B cell (primary cell): ENCODE data around the gene CRISPLD2. TPM values are rescaled to one million over a fixed set of nuclear protein-coding genes. Genes with fewer than 3 reads are reported as not detected.

Experiments used
- ATAC-seq: fragments of 200-7000 bp; cut with Tn5 transposase; one replicate; pipeline ENCODE4 v1.10.0; 2021; ENCODE audit warnings: low read depth, mild to moderate bottlenecking, moderate number of reproducible peaks, moderate library complexity
- CTCF ChIA-PET: fragments of 350-600 bp; sonication (Branson Sonifier 250); formaldehyde crosslinking; loops from one replicate; lab custom pipeline; 2021; ENCODE audit warnings: antibody characterized with exemption, inconsistent platforms; lab: Charles Lee
- POLR2A ChIA-PET: fragments of 350-600 bp; sonication (Branson Sonifier 250); formaldehyde crosslinking; loops from one replicate; lab custom pipeline; 2021; ENCODE audit warnings: antibody characterized with exemption; lab: Charles Lee
- DNase-seq: peaks from one replicate; pipeline ENCODE4 v3.0.0; 2013
- H2AFZ ChIP-seq: 2 replicates; pipeline ENCODE4 v1.6.1; 2012; ENCODE audit warnings: mild to moderate bottlenecking, low read depth, low read length; ENCODE audit not compliant: insufficient read depth, poor library complexity, severe bottlenecking
- H3K27ac ChIP-seq, 2 donors: 1 replicate in 1 of 2; 2 replicates in 1 of 2; pipeline ENCODE4 v1.5.1; 2012 to 2013; ENCODE audit warnings: low read length in 2 of 2, mild to moderate bottlenecking in 2 of 2, moderate library complexity in 1 of 2
- H3K27me3 ChIP-seq, 4 experiments: fragments of 200-600 bp in 1 of 4; sonication (generic) in 1 of 4; replicated peaks in 1 of 4; 1 replicate in 2 of 4; 2 replicates in 2 of 4; pipeline versions ENCODE4 v1.6.1 to v1.7.0; 2013 to 2016; ENCODE audit warnings: low read length in 3 of 4, mild to moderate bottlenecking in 2 of 4, mixed read lengths in 1 of 4, moderate library complexity in 1 of 4; ENCODE audit not compliant: insufficient read depth in 4 of 4, control insufficient read depth in 3 of 4; ENCODE audit errors: control extremely low read depth in 1 of 4
- H3K36me3 ChIP-seq, 2 experiments: replicated peaks in 1 of 2; 1 replicate in 1 of 2; 2 replicates in 1 of 2; pipeline versions ENCODE4 v1.6.1 to v1.7.1; 2013; ENCODE audit warnings: low read length in 1 of 2; ENCODE audit not compliant: insufficient read depth in 2 of 2, control insufficient read depth in 1 of 2; ENCODE audit errors: control extremely low read depth in 1 of 2, extremely low read depth in 1 of 2
- H3K4me1 ChIP-seq, 2 donors: fragments of 200-600 bp in 1 of 2; sonication (generic) in 1 of 2; 1 replicate in 1 of 2; 2 replicates in 1 of 2; pipeline versions ENCODE4 v1.5.1 to v1.6.1; 2013 to 2017; ENCODE audit warnings: low read length in 2 of 2; ENCODE audit not compliant: control insufficient read depth in 2 of 2, insufficient read depth in 2 of 2
- H3K4me2 ChIP-seq: replicated peaks from 2 replicates; pipeline ENCODE3; 2012; ENCODE audit warnings: mild to moderate bottlenecking, low read depth, low read length; ENCODE audit not compliant: poor library complexity, severe bottlenecking
- H3K4me3 ChIP-seq, 5 experiments: fragments of 200-600 bp in 1 of 5; sonication (generic) in 1 of 5; 1 replicate in 3 of 5; 2 replicates in 2 of 5; pipeline versions ENCODE4 v1.5.1 to v1.7.0; 2011 to 2016; ENCODE audit warnings: low read length in 4 of 5, mild to moderate bottlenecking in 4 of 5, low read depth in 2 of 5, control low read depth in 1 of 5, moderate library complexity in 1 of 5; ENCODE audit not compliant: insufficient read depth in 1 of 5; ENCODE audit errors: control extremely low read depth in 1 of 5, extremely low read depth in 1 of 5
- H3K79me2 ChIP-seq: fragments of 200-600 bp; sonication (generic); one replicate; pipeline ENCODE4 v1.6.0; 2016; ENCODE audit warnings: low read length; ENCODE audit not compliant: control insufficient read depth, insufficient read depth
- H3K9ac ChIP-seq: fragments of 200-600 bp; sonication (generic); 2 replicates; pipeline ENCODE4 v1.6.1; 2017; ENCODE audit warnings: mild to moderate bottlenecking, low read length, moderate library complexity
- H3K9me3 ChIP-seq, 3 donors: one replicate each; pipeline versions ENCODE4 v1.6.1 to v1.7.1; 2013; ENCODE audit warnings: low read length in 2 of 3; ENCODE audit not compliant: control insufficient read depth in 2 of 3, insufficient read depth in 1 of 3; ENCODE audit errors: control extremely low read depth in 1 of 3
- H4K20me1 ChIP-seq: 2 replicates; pipeline ENCODE4 v1.6.0; 2012; ENCODE audit warnings: mild to moderate bottlenecking, low read length; ENCODE audit not compliant: insufficient read depth, control insufficient read depth, poor library complexity, severe bottlenecking
- H3K27ac Mint-ChIP-seq: one replicate; pipeline ENCODE4 v1.8.0; 2021; ENCODE audit warnings: mixed read lengths
- H3K27me3 Mint-ChIP-seq: one replicate; pipeline ENCODE4 v1.8.0; 2021; ENCODE audit warnings: mixed read lengths
- H3K4me1 Mint-ChIP-seq: one replicate; pipeline ENCODE4 v1.8.0; 2021; ENCODE audit warnings: mixed read lengths
- H3K4me3 Mint-ChIP-seq: one replicate; pipeline ENCODE4 v1.8.0; 2021; ENCODE audit warnings: mixed read lengths
- H3K9me3 Mint-ChIP-seq: one replicate; pipeline ENCODE4 v1.8.0; 2022; ENCODE audit warnings: mixed read lengths; ENCODE audit not compliant: insufficient read depth
- CTCF ChIP-seq: fragments of 200-600 bp; IDR thresholded peaks from one replicate; pipeline ENCODE4 v1.8.0; 2022; ENCODE audit warnings: antibody characterized with exemption, mild to moderate bottlenecking
- EZH2 ChIP-seq: IDR thresholded peaks from 2 replicates; pipeline ENCODE4 v1.6.1; 2012; ENCODE audit warnings: borderline replicate concordance, low read depth, mild to moderate bottlenecking, moderate library complexity, low read length; ENCODE audit not compliant: insufficient read depth, poor library complexity, severe bottlenecking
- WGBS: methylation state at CpG from one replicate; pipeline ENCODE4 v1.1.5; 2013; ENCODE audit warnings: missing lambda C conversion rate; ENCODE audit not compliant: insufficient coverage; 5-methylcytosine and 5-hydroxymethylcytosine counted together
- intact Hi-C: fragments of 100-400 bp; cut with micrococcal nuclease; formaldehyde crosslinking; loops from one replicate; pipeline ENCODE4 v1.10.0; 2022
- polyA plus RNA-seq: library from polyadenylated mRNA; depleted of rRNA; stranded (reverse); fragments of >200 nt; gene quantifications from 2 replicates; pipeline ENCODE4 v1.2.3, GENCODE V29; 2012
- total RNA-seq, 2 donors: library from RNA; stranded (reverse); fragments of 120-200 nt in 1 of 2; gene quantifications; 1 replicate in 1 of 2; 2 replicates in 1 of 2; pipeline versions ENCODE4 v1.2.3 to v1.2.4, GENCODE V29; 2013 to 2022

CRISPLD2 gene
- total and polyA plus RNA-seq, 2 donors (not counting 1 experiment from before 2014, with no cell fraction given): 0.25 to 0.37 TPM

GRCh38 chr16:84811529-84811928 lies 8.3 kb upstream of the CRISPLD2 start:
- Histone ChIP-seq H3K27me3 (peaks cover 0 to 6% (median 1%) of the 10 kb centered on the region in 4 experiments), H4K20me1 (no peaks in the 10 kb centered on the region), H3K4me3 (no peak overlapping the region), H3K4me1 (peaks cover 0 to 3% of the 10 kb centered on the region in 2 donors), H3K9me3 (peaks cover 0 to 11% (median 0%) of the 10 kb centered on the region in 3 donors), H2AFZ (no peak overlapping the region), H3K27ac (no peak overlapping the region), H3K36me3 (no peaks in the 10 kb centered on the region), H3K9ac (no peak overlapping the region), H3K4me2 (no peak overlapping the region), H3K79me2 (no peaks in the 10 kb centered on the region)
- Mint-ChIP-seq H3K27me3 (peaks cover 21% of the 10 kb centered on the region), H3K4me1 (peaks cover under 1% of the 10 kb centered on the region), H3K4me3 (no peak overlapping the region), H3K27ac (no peak overlapping the region), H3K9me3 (no peaks in the 10 kb centered on the region)
- DNase-seq: no peak
- ChIA-PET CTCF (no interaction called here), POLR2A (no interaction called here)
- WGBS: no CpG with 5 or more reads among the region's 2 CpGs
- intact Hi-C loops: no loop called here
- ATAC-seq: no peak
- TF ChIP-seq CTCF (no peak), EZH2 (no peak)

GRCh38 chr16:84813141-84813934 lies 6.4 kb upstream of the CRISPLD2 start:
- WGBS: 94% methylated on average over 15 of the region's 15 CpGs
- no peaks in the 10 kb centered on the region for H4K20me1 ChIP-seq
- H3K4me1 Mint-ChIP-seq: no peaks in the 10 kb centered on the region
- H3K4me3 ChIP-seq: no peak overlapping the region
- no peaks in the 10 kb centered on the region for H3K4me1 ChIP-seq
- no peak overlapping the region for H3K4me3 Mint-ChIP-seq
- H3K27me3 Mint-ChIP-seq: peaks cover 21% of the 10 kb centered on the region
- no peak overlapping the region for H3K27ac ChIP-seq
- POLR2A ChIA-PET: no interaction called here
- H3K4me2 ChIP-seq: no peak overlapping the region
- no peaks in the 10 kb centered on the region for H3K9me3 Mint-ChIP-seq
- H3K9ac ChIP-seq: no peak overlapping the region
- H3K79me2 ChIP-seq: no peaks in the 10 kb centered on the region
- H2AFZ ChIP-seq: no peak overlapping the region
- peaks cover 0 to 11% (median 0%) of the 10 kb centered on the region in 3 donors for H3K9me3 ChIP-seq
- intact Hi-C loops: no loop called here
- DNase-seq (no peak), ATAC-seq (no peak)
- CTCF ChIA-PET: no interaction called here
- no peaks in the 10 kb centered on the region for H3K36me3 ChIP-seq
- TF ChIP-seq EZH2 (no peak), CTCF (no peak)
- H3K27me3 ChIP-seq: peaks cover 0 to 7% (median 1%) of the 10 kb centered on the region in 4 experiments
- H3K27ac Mint-ChIP-seq: no peak overlapping the region
